HG03045 (cell line): ENCODE data around the gene AIRE.
"Not testable (repeated sequence)": the region's sequence is repeated elsewhere in the genome, so short reads cannot be mapped to it uniquely, and the experiment has no call there.

Experiments
- ATAC-seq: cut with Tn5 transposase; IDR thresholded peaks from one replicate; pipeline ENCODE4 v1.9.1; 2021; ENCODE audit warnings: mild to moderate bottlenecking, moderate library complexity; ENCODE audit not compliant: unreplicated experiment

AIRE gene

GRCh38 chr21:44265734-44266270 is 19.9 kb upstream of the AIRE start:
- ATAC-seq, result no peak

GRCh38 chr21:44267655-44268142 is 18.0 kb upstream of the AIRE start:
- no peak for ATAC-seq

- no peak for ATAC-seq
Measured at GRCh38 chr21:44269090-44269489, 16.6 kb upstream of the AIRE start.

- no peak for ATAC-seq
Measured at GRCh38 chr21:44271558-44272283, 14.0 kb upstream of the AIRE start.

GRCh38 chr21:44272284-44272858 is 13.3 kb upstream of the AIRE start:
- no peak for ATAC-seq

- no peak for ATAC-seq
Measured at GRCh38 chr21:44273046-44273445, 12.6 kb upstream of the AIRE start.

- no peak for ATAC-seq
Measured at GRCh38 chr21:44275041-44275440, 10.6 kb upstream of the AIRE start.

GRCh38 chr21:44279354-44280260 is 6.1 kb upstream of the AIRE start:
- ATAC-seq, result no peak

GRCh38 chr21:44281801-44282200 is 3.9 kb upstream of the AIRE start:
- no peak for ATAC-seq

GRCh38 chr21:44282370-44282769 is 3.3 kb upstream of the AIRE start:
- no peak for ATAC-seq

GRCh38 chr21:44283211-44283785 is 2.4 kb upstream of the AIRE start:
- ATAC-seq, result not testable (repeated sequence)

- no peak for ATAC-seq
Measured at GRCh38 chr21:44283948-44284347, 1.7 kb upstream of the AIRE start.

- ATAC-seq, result no peak
Measured at GRCh38 chr21:44286086-44286715, 525 bp downstream of the AIRE start.

- ATAC-seq, result no peak
Measured at GRCh38 chr21:44286716-44287632, 1.3 kb downstream of the AIRE start.

- no peak for ATAC-seq
Measured at GRCh38 chr21:44288251-44289110, 2.8 kb downstream of the AIRE start.

- no peak for ATAC-seq
Measured at GRCh38 chr21:44289381-44290010, 3.8 kb downstream of the AIRE start.

- no peak for ATAC-seq
Measured at GRCh38 chr21:44290327-44291077, 4.8 kb downstream of the AIRE start.
